K562 (cell line): Measurements from ENCODE around the gene TP53BP2.

ENCODE experiments used
- EZH2 ChIP-seq: IDR thresholded peaks from 2 replicates; pipeline ENCODE4 v1.6.1; 2012; ENCODE audit warnings: low read depth, mild to moderate bottlenecking, inconsistent platforms, low read length, borderline replicate concordance
- FIP1L1 ChIP-seq: fragments of 200-400 bp; formaldehyde crosslinking; IDR thresholded peaks from 2 replicates; pipeline ENCODE4 v1.6.1; 2018; ENCODE audit warnings: mild to moderate bottlenecking, low read depth, low read length; ENCODE audit not compliant: poor library complexity, severe bottlenecking
- KDM1A ChIP-seq, 2 experiments: fragments of 450-650 bp; IDR thresholded peaks; 2 replicates each; pipeline ENCODE4 v1.6.1; 2016; ENCODE audit warnings: mild to moderate bottlenecking in 2 of 2
- POLR2AphosphoS5 ChIP-seq: IDR thresholded peaks from 2 replicates; pipeline ENCODE4 v1.6.1; 2011; ENCODE audit warnings: mild to moderate bottlenecking, low read depth, low read length, moderate library complexity; ENCODE audit not compliant: control insufficient read depth, insufficient read depth
- RBFOX2 ChIP-seq: fragments of 200-400 bp; formaldehyde crosslinking; IDR thresholded peaks from 2 replicates; pipeline ENCODE4 v1.6.1; 2017; ENCODE audit warnings: low read depth, mild to moderate bottlenecking, low read length, moderate library complexity
- TF ChIP-seq, protein P1 (sequence below): sonication (generic); formaldehyde crosslinking; IDR thresholded peaks from 2 replicates; pipeline ENCODE4 v1.8.1; 2022; ENCODE audit warnings: missing genetic modification reagents
- TF ChIP-seq, protein P2 (sequence below): sonication (generic); formaldehyde crosslinking; IDR thresholded peaks from 2 replicates; pipeline ENCODE4 v1.8.0; 2023; ENCODE audit warnings: mild to moderate bottlenecking, missing genetic modification reagents
- TF ChIP-seq, protein P3 (sequence below): fragments of 450-650 bp; formaldehyde crosslinking; IDR thresholded peaks from 2 replicates; pipeline ENCODE4 v1.4.0; 2020; ENCODE audit warnings: mild to moderate bottlenecking

- TF ChIP-seq FIP1L1 (no peak), RBFOX2 (no peak), KDM1A (IDR thresholded peaks at IDR 0.05) (no peak), POLR2AphosphoS5 (no peak), EZH2 (no peak)
- TF ChIP-seq, protein P1, sequence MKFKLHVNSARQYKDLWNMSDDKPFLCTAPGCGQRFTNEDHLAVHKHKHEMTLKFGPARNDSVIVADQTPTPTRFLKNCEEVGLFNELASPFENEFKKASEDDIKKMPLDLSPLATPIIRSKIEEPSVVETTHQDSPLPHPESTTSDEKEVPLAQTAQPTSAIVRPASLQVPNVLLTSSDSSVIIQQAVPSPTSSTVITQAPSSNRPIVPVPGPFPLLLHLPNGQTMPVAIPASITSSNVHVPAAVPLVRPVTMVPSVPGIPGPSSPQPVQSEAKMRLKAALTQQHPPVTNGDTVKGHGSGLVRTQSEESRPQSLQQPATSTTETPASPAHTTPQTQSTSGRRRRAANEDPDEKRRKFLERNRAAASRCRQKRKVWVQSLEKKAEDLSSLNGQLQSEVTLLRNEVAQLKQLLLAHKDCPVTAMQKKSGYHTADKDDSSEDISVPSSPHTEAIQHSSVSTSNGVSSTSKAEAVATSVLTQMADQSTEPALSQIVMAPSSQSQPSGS (CRISPR knock-in tag) = no peak
- TF ChIP-seq, protein P2, sequence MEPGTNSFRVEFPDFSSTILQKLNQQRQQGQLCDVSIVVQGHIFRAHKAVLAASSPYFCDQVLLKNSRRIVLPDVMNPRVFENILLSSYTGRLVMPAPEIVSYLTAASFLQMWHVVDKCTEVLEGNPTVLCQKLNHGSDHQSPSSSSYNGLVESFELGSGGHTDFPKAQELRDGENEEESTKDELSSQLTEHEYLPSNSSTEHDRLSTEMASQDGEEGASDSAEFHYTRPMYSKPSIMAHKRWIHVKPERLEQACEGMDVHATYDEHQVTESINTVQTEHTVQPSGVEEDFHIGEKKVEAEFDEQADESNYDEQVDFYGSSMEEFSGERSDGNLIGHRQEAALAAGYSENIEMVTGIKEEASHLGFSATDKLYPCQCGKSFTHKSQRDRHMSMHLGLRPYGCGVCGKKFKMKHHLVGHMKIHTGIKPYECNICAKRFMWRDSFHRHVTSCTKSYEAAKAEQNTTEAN (CRISPR knock-in tag) = no peak
- TF ChIP-seq, protein P3, sequence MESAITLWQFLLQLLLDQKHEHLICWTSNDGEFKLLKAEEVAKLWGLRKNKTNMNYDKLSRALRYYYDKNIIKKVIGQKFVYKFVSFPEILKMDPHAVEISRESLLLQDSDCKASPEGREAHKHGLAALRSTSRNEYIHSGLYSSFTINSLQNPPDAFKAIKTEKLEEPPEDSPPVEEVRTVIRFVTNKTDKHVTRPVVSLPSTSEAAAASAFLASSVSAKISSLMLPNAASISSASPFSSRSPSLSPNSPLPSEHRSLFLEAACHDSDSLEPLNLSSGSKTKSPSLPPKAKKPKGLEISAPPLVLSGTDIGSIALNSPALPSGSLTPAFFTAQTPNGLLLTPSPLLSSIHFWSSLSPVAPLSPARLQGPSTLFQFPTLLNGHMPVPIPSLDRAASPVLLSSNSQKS (CRISPR knock-in tag) = no peak
Observed at GRCh38 chr1:223763251-223763650, 82.5 kb downstream of the TP53BP2 start.
